Omental fat pad (tissue), 4 donors: ENCODE measurements around the gene B4GALT2. TPM values are rescaled to one million over a fixed set of nuclear protein-coding genes. Genes with fewer than 3 reads are reported as not detected.

Experiments
- ATAC-seq: fragments of 150-250 bp; one replicate; pipeline ENCODE4 v1.9.1; 2016; ENCODE audit warnings: mild to moderate bottlenecking, moderate library complexity; ENCODE audit not compliant: low FRiP score
- DNase-seq: peaks from one replicate; pipeline ENCODE4 v3.0.0-alpha.2; 2019; ENCODE audit warnings: low spot score
- CTCF ChIP-seq, 3 donors: fragments of 450-650 bp; IDR thresholded peaks; one replicate each; pipeline ENCODE4 v1.5.1; 2016 to 2017; ENCODE audit warnings: antibody characterized with exemption in 3 of 3, mild to moderate bottlenecking in 3 of 3, moderate library complexity in 2 of 3
- total RNA-seq, 4 donors: library from RNA; depleted of rRNA; stranded (reverse); fragments of >200 nt; gene quantifications; one replicate each; pipeline ENCODE4 v1.1.0, GENCODE V29; 2016

B4GALT2 gene
- total RNA-seq, 4 donors from 2014 or later, result 20.3 to 67.9 (median 42.6) TPM

- ATAC-seq, result no peak
- TF ChIP-seq CTCF (IDR thresholded peaks at IDR 0.05), result no peak
- no peak for DNase-seq
Observed at GRCh38 chr1:43947874-43948437, 31.1 kb upstream of the B4GALT2 start.

GRCh38 chr1:43949678-43950077 lies 29.3 kb upstream of the B4GALT2 start:
- DNase-seq, result no peak
- TF ChIP-seq CTCF (IDR thresholded peaks at IDR 0.05), result no peak
- ATAC-seq, result no peak

GRCh38 chr1:43951021-43951985 lies 27.7 kb upstream of the B4GALT2 start:
- ATAC-seq (no peak), DNase-seq (no peak)
- TF ChIP-seq CTCF (IDR thresholded peaks at IDR 0.05), result no peak

- DNase-seq, result no peak
- TF ChIP-seq CTCF (IDR thresholded peaks at IDR 0.05), result no peak
- no peak for ATAC-seq
Observed at GRCh38 chr1:43952731-43953346, 26.2 kb upstream of the B4GALT2 start.

GRCh38 chr1:43953361-43953760 lies 25.6 kb upstream of the B4GALT2 start:
- no peak for TF ChIP-seq CTCF (IDR thresholded peaks at IDR 0.05)
- DNase-seq (no peak), ATAC-seq (no peak)

GRCh38 chr1:43954036-43954435 lies 25.0 kb upstream of the B4GALT2 start:
- ATAC-seq, result no peak
- DNase-seq, result no peak
- TF ChIP-seq CTCF (IDR thresholded peaks at IDR 0.05), result no peak
